GM23338 (cell line): ENCODE results near the gene PRPH. TPM values are rescaled to one million over a fixed set of nuclear protein-coding genes. Genes with fewer than 3 reads are reported as not detected.
"Not testable (repeated sequence)": the region's sequence is repeated elsewhere in the genome, so short reads cannot be mapped to it uniquely, and the experiment has no call there.

Experiments used
- ATAC-seq: fragments of 200-7000 bp; cut with Tn5 transposase; 3 replicates; pipeline ENCODE4 v1.9.1; 2020
- DNase-seq: peaks from one replicate; pipeline ENCODE4 v3.0.0-alpha.2; 2015; ENCODE audit warnings: low spot score
- H2AFZ ChIP-seq: fragments of 200-600 bp; sonication (generic); 2 replicates; pipeline ENCODE4 v1.8.0; 2016; ENCODE audit warnings: antibody characterized with exemption, mild to moderate bottlenecking, moderate library complexity
- H3F3A ChIP-seq: fragments of 200-600 bp; sonication (generic); replicated peaks from 2 replicates; pipeline ENCODE4 v1.8.0; 2017; ENCODE audit warnings: antibody characterized with exemption, mixed run types, low read depth
- H3K27ac ChIP-seq: fragments of 200-600 bp; sonication (generic); 2 replicates; pipeline ENCODE4 v1.6.1; 2016; ENCODE audit warnings: low read depth
- H3K27me3 ChIP-seq: fragments of 200-600 bp; sonication (generic); 2 replicates; pipeline ENCODE4 v1.8.0; 2016; ENCODE audit warnings: mild to moderate bottlenecking, mixed run types, moderate library complexity; ENCODE audit not compliant: insufficient read depth
- H3K36me3 ChIP-seq: fragments of 200-600 bp; sonication (generic); 2 replicates; pipeline ENCODE4 v1.8.0; 2016; ENCODE audit warnings: mild to moderate bottlenecking; ENCODE audit not compliant: insufficient read depth
- H3K4me1 ChIP-seq: fragments of 200-600 bp; sonication (generic); 2 replicates; pipeline ENCODE4 v1.8.0; 2016; ENCODE audit warnings: mild to moderate bottlenecking, moderate library complexity; ENCODE audit not compliant: insufficient read depth
- H3K4me2 ChIP-seq: fragments of 200-600 bp; sonication (generic); 2 replicates; pipeline ENCODE4 v1.7.1; 2017; ENCODE audit warnings: mixed run types
- H3K4me3 ChIP-seq: fragments of 200-600 bp; sonication (generic); 2 replicates; pipeline ENCODE4 v1.6.1; 2016; ENCODE audit warnings: mixed run types
- H3K79me2 ChIP-seq: fragments of 200-600 bp; sonication (generic); replicated peaks from 2 replicates; pipeline ENCODE4 v1.8.0; 2017; ENCODE audit warnings: mild to moderate bottlenecking; ENCODE audit not compliant: insufficient read depth
- H3K9me2 ChIP-seq: fragments of 200-600 bp; sonication (generic); 2 replicates; pipeline ENCODE4 v1.8.0; 2017; ENCODE audit not compliant: insufficient read depth
- H4K20me1 ChIP-seq: fragments of 200-600 bp; sonication (generic); replicated peaks from 2 replicates; pipeline ENCODE4 v1.8.0; 2017; ENCODE audit warnings: mild to moderate bottlenecking; ENCODE audit not compliant: insufficient read depth
- H3K27ac Mint-ChIP-seq: 2 replicates; pipeline ENCODE4 v1.8.0; 2020; ENCODE audit warnings: inconsistent platforms, mild to moderate bottlenecking, moderate library complexity, mixed read lengths
- H3K27me3 Mint-ChIP-seq: 3 replicates; pipeline ENCODE4 v1.8.0; 2022; ENCODE audit warnings: low read depth, mild to moderate bottlenecking, moderate library complexity, mixed read lengths, inconsistent platforms; ENCODE audit not compliant: insufficient read depth, poor library complexity
- H3K36me3 Mint-ChIP-seq: 3 replicates; pipeline ENCODE4 v1.8.0; 2021; ENCODE audit warnings: low read depth, mild to moderate bottlenecking, inconsistent platforms, moderate library complexity, mixed read lengths
- H3K4me1 Mint-ChIP-seq: 3 replicates; pipeline ENCODE4 v1.8.0; 2020; ENCODE audit warnings: mild to moderate bottlenecking, inconsistent platforms, mixed read lengths
- H3K4me3 Mint-ChIP-seq: 3 replicates; pipeline ENCODE4 v1.8.0; 2021; ENCODE audit warnings: moderate library complexity, mild to moderate bottlenecking, inconsistent platforms, mixed read lengths
- H3K9me3 Mint-ChIP-seq: 3 replicates; pipeline ENCODE4 v1.8.0; 2020; ENCODE audit warnings: moderate library complexity, mild to moderate bottlenecking, inconsistent platforms, mixed read lengths
- JUNB ChIP-seq: IDR thresholded peaks from one replicate; pipeline ENCODE4 v1.6.1; 2016; ENCODE audit warnings: antibody characterized with exemption; ENCODE audit not compliant: unreplicated experiment
- polyA plus RNA-seq: library from polyadenylated mRNA; unstranded; fragments of >200 nt; fragmentation: Nextera tagmentation; extraction: Ambion mirVana; gene quantifications from 2 replicates; pipeline ENCODE4 v1.2.1, GENCODE V29; 2016
- total RNA-seq: library from RNA; depleted of rRNA; stranded (reverse); fragments of >200 nt; shearing (Covaris generic); gene quantifications from 2 replicates; pipeline ENCODE4 v1.2.3, GENCODE V29; 2014
- TF ChIP-seq, protein P1 (sequence below): fragments of 250-450 bp; sonication (Bioruptor Pico); IDR thresholded peaks from 2 replicates; pipeline ENCODE4 v1.5.0; 2020; ENCODE audit warnings: mild to moderate bottlenecking, moderate library complexity

PRPH gene
- total and polyA plus RNA-seq, 2 experiments from 2014 or later = 0.24 to 0.36 TPM

DNA sequence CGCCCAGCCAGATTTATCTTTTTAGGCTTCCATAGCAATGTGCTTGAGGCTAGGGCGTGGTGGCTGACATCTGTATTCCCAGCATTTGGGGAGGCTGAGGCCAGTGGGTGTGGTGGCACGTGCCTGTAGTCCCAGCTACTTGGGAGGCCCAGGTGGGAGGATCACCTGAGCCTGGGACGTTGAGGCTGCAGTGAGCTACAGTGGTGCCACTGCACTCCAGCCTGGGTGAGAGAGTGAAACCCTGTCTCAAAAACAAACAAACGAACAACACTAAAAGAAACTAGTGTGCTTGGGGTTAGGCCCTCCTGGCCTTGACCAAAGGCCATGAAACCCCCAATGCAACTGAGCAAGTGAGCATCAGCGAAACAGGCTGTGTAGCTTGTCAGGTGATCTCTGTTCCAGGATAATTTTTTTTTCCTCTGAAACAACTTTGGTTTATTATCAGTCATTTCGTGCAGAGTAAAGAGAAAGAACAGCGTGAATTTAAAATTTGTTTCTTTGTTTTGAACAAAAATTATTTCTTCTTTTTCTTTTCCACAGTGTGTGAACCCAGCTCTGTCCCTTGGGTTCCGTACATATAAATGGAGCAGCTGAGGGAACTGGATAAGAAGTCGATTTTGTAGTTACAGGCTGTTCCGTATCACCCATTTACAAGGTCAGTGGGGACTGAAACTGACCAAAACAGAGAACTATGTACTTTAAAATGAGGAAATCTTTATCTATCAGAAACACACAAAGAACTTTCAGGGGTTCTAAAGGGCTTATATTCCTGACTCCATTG, 38.9 kb upstream of the PRPH start (continued):
- TF ChIP-seq, protein P1, sequence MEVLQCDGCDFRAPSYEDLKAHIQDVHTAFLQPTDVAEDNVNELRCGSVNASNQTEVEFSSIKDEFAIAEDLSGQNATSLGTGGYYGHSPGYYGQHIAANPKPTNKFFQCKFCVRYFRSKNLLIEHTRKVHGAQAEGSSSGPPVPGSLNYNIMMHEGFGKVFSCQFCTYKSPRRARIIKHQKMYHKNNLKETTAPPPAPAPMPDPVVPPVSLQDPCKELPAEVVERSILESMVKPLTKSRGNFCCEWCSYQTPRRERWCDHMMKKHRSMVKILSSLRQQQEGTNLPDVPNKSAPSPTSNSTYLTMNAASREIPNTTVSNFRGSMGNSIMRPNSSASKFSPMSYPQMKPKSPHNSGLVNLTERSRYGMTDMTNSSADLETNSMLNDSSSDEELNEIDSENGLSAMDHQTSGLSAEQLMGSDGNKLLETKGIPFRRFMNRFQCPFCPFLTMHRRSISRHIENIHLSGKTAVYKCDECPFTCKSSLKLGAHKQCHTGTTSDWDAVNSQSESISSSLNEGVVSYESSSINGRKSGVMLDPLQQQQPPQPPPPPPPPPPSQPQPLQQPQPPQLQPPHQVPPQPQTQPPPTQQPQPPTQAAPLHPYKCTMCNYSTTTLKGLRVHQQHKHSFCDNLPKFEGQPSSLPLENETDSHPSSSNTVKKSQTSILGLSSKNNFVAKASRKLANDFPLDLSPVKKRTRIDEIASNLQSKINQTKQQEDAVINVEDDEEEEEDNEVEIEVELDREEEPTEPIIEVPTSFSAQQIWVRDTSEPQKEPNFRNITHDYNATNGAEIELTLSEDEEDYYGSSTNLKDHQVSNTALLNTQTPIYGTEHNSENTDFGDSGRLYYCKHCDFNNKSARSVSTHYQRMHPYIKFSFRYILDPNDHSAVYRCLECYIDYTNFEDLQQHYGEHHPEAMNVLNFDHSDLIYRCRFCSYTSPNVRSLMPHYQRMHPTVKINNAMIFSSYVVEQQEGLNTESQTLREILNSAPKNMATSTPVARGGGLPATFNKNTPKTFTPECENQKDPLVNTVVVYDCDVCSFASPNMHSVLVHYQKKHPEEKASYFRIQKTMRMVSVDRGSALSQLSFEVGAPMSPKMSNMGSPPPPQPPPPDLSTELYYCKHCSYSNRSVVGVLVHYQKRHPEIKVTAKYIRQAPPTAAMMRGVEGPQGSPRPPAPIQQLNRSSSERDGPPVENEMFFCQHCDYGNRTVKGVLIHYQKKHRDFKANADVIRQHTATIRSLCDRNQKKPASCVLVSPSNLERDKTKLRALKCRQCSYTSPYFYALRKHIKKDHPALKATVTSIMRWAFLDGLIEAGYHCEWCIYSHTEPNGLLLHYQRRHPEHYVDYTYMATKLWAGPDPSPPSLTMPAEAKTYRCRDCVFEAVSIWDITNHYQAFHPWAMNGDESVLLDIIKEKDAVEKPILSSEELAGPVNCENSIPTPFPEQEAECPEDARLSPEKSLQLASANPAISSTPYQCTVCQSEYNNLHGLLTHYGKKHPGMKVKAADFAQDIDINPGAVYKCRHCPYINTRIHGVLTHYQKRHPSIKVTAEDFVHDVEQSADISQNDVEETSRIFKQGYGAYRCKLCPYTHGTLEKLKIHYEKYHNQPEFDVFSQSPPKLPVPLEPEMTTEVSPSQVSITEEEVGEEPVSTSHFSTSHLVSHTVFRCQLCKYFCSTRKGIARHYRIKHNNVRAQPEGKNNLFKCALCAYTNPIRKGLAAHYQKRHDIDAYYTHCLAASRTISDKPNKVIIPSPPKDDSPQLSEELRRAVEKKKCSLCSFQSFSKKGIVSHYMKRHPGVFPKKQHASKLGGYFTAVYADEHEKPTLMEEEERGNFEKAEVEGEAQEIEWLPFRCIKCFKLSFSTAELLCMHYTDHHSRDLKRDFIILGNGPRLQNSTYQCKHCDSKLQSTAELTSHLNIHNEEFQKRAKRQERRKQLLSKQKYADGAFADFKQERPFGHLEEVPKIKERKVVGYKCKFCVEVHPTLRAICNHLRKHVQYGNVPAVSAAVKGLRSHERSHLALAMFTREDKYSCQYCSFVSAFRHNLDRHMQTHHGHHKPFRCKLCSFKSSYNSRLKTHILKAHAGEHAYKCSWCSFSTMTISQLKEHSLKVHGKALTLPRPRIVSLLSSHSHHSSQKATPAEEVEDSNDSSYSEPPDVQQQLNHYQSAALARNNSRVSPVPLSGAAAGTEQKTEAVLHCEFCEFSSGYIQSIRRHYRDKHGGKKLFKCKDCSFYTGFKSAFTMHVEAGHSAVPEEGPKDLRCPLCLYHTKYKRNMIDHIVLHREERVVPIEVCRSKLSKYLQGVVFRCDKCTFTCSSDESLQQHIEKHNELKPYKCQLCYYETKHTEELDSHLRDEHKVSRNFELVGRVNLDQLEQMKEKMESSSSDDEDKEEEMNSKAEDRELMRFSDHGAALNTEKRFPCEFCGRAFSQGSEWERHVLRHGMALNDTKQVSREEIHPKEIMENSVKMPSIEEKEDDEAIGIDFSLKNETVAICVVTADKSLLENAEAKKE (CRISPR knock-in tag) = no peak
- no peak for TF ChIP-seq JUNB

DNA sequence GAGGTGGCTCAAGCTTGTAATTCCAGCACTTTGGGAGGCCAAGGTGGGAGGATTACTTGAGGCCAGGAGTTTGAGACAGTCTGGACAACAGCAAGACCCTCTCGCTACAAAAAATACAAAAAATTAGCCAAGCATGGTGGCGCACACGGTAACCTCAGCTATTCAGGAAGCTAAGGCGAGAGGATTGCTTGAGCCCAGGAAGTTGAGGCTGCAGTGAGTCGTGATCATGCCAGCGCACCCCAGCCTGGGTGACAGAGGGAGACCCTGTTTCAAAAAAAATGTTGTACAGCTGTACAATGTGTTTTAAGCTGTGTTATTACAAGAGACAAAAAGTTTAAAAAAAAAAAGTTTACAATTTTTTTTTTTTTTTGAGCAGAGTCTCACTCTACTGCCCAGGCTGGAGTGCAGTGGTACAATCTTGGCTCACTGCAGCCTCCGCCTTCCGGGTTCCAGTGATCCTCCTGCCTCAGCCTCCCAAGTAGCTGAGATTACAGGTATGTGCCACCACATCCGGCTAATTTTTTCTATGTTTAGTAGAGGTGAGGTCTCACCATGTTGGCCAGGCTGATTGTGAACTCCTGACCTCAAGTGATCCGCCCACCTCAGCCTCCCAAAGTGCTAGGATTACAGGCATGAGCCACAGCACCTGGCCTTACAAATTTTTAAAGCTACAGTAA, 37.3 kb upstream of the PRPH start:
- H3K4me3 Mint-ChIP-seq, H3K4me3 ChIP-seq, H3K4me1 ChIP-seq, H2AFZ ChIP-seq, H3F3A ChIP-seq, ATAC-seq, DNase-seq, H3K27ac Mint-ChIP-seq, H3K27me3 ChIP-seq, H3K27ac ChIP-seq, H3K36me3 ChIP-seq, H3K4me1 Mint-ChIP-seq, H3K79me2 ChIP-seq, H3K9me3 Mint-ChIP-seq, H3K4me2 ChIP-seq, H4K20me1 ChIP-seq, H3K36me3 Mint-ChIP-seq, H3K9me2 ChIP-seq, H3K27me3 Mint-ChIP-seq: not testable (repeated sequence)
